HepG2 (cell line): ENCODE data around the gene ZNF821. TPM values are rescaled to one million over a fixed set of nuclear protein-coding genes. Genes with fewer than 3 reads are reported as not detected.

ENCODE experiments used
- ATAC-seq: fragments of 200-7000 bp; cut with Tn5 transposase; 3 replicates; pipeline ENCODE4 v1.9.1; 2020; ENCODE audit warnings: mild to moderate bottlenecking, moderate library complexity
- BruUV-seq: library from RNA; stranded (reverse); fragments of 400-500 nt; replicated peaks from 2 replicates; lab custom pipeline; 2021; lab: Mats Ljungman, UMichigan
- CTCF ChIA-PET: fragments of 300-600 bp; formaldehyde crosslinking; extraction: SDS; loops from one replicate; lab custom pipeline; 2021; ENCODE audit warnings: low total read pairs, inconsistent platforms, low intra/inter-chr PET ratio; lab: Yijun Ruan, JAX
- POLR2A ChIA-PET: fragments of 350-600 bp; sonication (Branson Sonifier 250); formaldehyde crosslinking; loops from one replicate; lab custom pipeline; 2020; ENCODE audit warnings: antibody characterized with exemption, inconsistent platforms; lab: Yijun Ruan, JAX
- DNase-seq: peaks from one replicate; pipeline ENCODE4 v3.0.0-alpha.2; 2015; ENCODE audit warnings: low spot score
- FAIRE-seq: peaks from 3 replicates; lab custom pipeline; 2011; peaks lifted over from hg19 to GRCh38; lab: Jason Lieb, UNC
- H2AFZ ChIP-seq: one replicate; pipeline ENCODE4 v1.6.1; 2011; ENCODE audit warnings: low read length, inconsistent platforms
- H3K27ac ChIP-seq: fragments of 300-600 bp; 3 replicates; pipeline ENCODE4 v1.8.0; 2011; ENCODE audit warnings: mixed run types, mild to moderate bottlenecking, mixed read lengths, low read length, inconsistent platforms; ENCODE audit not compliant: insufficient read depth; ENCODE audit errors: extremely low read length
- H3K27me3 ChIP-seq, 2 experiments: fragments of 200-600 bp in 1 of 2; 2 replicates in 1 of 2; 3 replicates in 1 of 2; pipeline versions ENCODE4 v1.6.0 to v1.8.0; 2011; ENCODE audit warnings: low read length in 2 of 2, mild to moderate bottlenecking in 2 of 2, moderate library complexity in 2 of 2, inconsistent platforms in 1 of 2; ENCODE audit not compliant: insufficient read depth in 2 of 2, control insufficient read depth in 1 of 2
- H3K36me3 ChIP-seq, 2 experiments: fragments of 200-600 bp in 1 of 2; replicated peaks in 1 of 2; 2 replicates in 1 of 2; 3 replicates in 1 of 2; pipeline versions ENCODE4 v1.5.1 to v1.8.0; 2011; ENCODE audit warnings: low read length in 2 of 2, inconsistent platforms in 1 of 2; ENCODE audit not compliant: insufficient read depth in 2 of 2, control insufficient read depth in 1 of 2
- H3K4me1 ChIP-seq: 2 replicates; pipeline ENCODE4 v1.5.1; 2012; ENCODE audit warnings: low read length, inconsistent platforms; ENCODE audit not compliant: insufficient read depth
- H3K4me2 ChIP-seq: 2 replicates; pipeline ENCODE4 v1.6.0; 2011; ENCODE audit warnings: low read depth, low read length, inconsistent platforms
- H3K4me3 ChIP-seq, 3 experiments: fragments of 200-600 bp in 1 of 3; sonication (generic), shearing (Covaris generic) in 1 of 3; replicated peaks in 1 of 3; 2 replicates each; pipeline ENCODE4 v1.5.1; 2011 to 2016; ENCODE audit warnings: low read length in 3 of 3, inconsistent platforms in 2 of 3, low read depth in 2 of 3, mild to moderate bottlenecking in 2 of 3, control low read depth in 1 of 3, mixed read lengths in 1 of 3; ENCODE audit not compliant: insufficient read depth in 1 of 3
- H3K79me2 ChIP-seq: one replicate; pipeline ENCODE4 v1.6.1; 2011; ENCODE audit warnings: low read length, inconsistent platforms; ENCODE audit not compliant: insufficient read depth
- H3K9ac ChIP-seq: 2 replicates; pipeline ENCODE4 v1.6.0; 2011; ENCODE audit warnings: mild to moderate bottlenecking, low read depth, low read length, inconsistent platforms; ENCODE audit not compliant: insufficient read depth
- H3K9me3 ChIP-seq: 2 replicates; pipeline ENCODE4 v1.5.1; 2012; ENCODE audit warnings: mild to moderate bottlenecking, low read length
- H4K20me1 ChIP-seq: 2 replicates; pipeline ENCODE4 v1.6.0; 2011; ENCODE audit warnings: inconsistent platforms, mild to moderate bottlenecking, low read length, moderate library complexity; ENCODE audit not compliant: insufficient read depth
- AHR ChIP-seq: IDR thresholded peaks from 2 replicates; pipeline ENCODE4 v1.6.1; 2018; ENCODE audit warnings: missing genetic modification reagents, missing compliant biosample characterization
- DMAP1 ChIP-seq: IDR thresholded peaks from 2 replicates; pipeline ENCODE4 v1.6.1; 2016
- HES4 ChIP-seq: sonication (generic); formaldehyde crosslinking; IDR thresholded peaks from 2 replicates; pipeline ENCODE4 v1.9.0; 2021; ENCODE audit warnings: mild to moderate bottlenecking, missing genetic modification reagents, borderline replicate concordance
- HNF4A ChIP-seq: sonication (generic); formaldehyde crosslinking; IDR thresholded peaks from 2 replicates; pipeline ENCODE4 v1.4.0; 2020; ENCODE audit warnings: missing genetic modification reagents
- MAFF ChIP-seq: IDR thresholded peaks from 2 replicates; pipeline ENCODE4 v1.6.1; 2011; ENCODE audit warnings: low read depth, low read length, improper control_type of control experiment
- MAFK ChIP-seq, 2 experiments: IDR thresholded peaks in 1 of 2; conservative IDR thresholded peaks in 1 of 2; 2 replicates each; pipeline ENCODE4 v1.6.1; 2011; ENCODE audit warnings: improper control_type of control experiment in 2 of 2, low read length in 2 of 2
- RORA ChIP-seq: sonication (generic); formaldehyde crosslinking; IDR thresholded peaks from 2 replicates; pipeline ENCODE4 v1.5.0; 2020; ENCODE audit warnings: mild to moderate bottlenecking, missing genetic modification reagents, moderate library complexity
- SAFB2 ChIP-seq: sonication (generic); formaldehyde crosslinking; IDR thresholded peaks from 2 replicates; pipeline ENCODE4 v1.5.1; 2020; ENCODE audit warnings: missing genetic modification reagents, low read depth, mild to moderate bottlenecking, borderline replicate concordance
- ZFX ChIP-seq: sonication (generic); formaldehyde crosslinking; IDR thresholded peaks from 2 replicates; pipeline ENCODE4 v1.4.0; 2020; ENCODE audit warnings: mild to moderate bottlenecking, low read depth, missing genetic modification reagents, moderate library complexity
- ZHX1 ChIP-seq: sonication (generic); formaldehyde crosslinking; IDR thresholded peaks from 2 replicates; pipeline ENCODE4 v1.8.1; 2022; ENCODE audit warnings: low read depth, mild to moderate bottlenecking, missing genetic modification reagents
- ZNF484 ChIP-seq: sonication (generic); formaldehyde crosslinking; IDR thresholded peaks from 2 replicates; pipeline ENCODE4 v1.5.1; 2020; ENCODE audit warnings: mild to moderate bottlenecking, low read depth, missing genetic modification reagents, borderline replicate concordance
- ZNF589 ChIP-seq: sonication (generic); formaldehyde crosslinking; conservative IDR thresholded peaks from 2 replicates; pipeline ENCODE4 v1.8.0; 2022; ENCODE audit warnings: mild to moderate bottlenecking, moderate library complexity, missing genetic modification reagents
- WGBS: methylation state at CpG from one replicate; pipeline ENCODE4 v1.1.6; 2017; ENCODE audit warnings: low lambda C conversion rate; 5-methylcytosine and 5-hydroxymethylcytosine counted together
- in situ Hi-C: cut with HindIII; loops from 2 replicates; pipeline ENCODE4 v1.10.0; 2017; ENCODE audit warnings: low pct_unique_long_range_greater_than_20kb; ENCODE audit not compliant: extremely low pct_ligation_motif_present
- intact Hi-C: fragments of 100-400 bp; cut with micrococcal nuclease; formaldehyde crosslinking; loops from one replicate; pipeline ENCODE4 v1.10.0; 2022; ENCODE audit not compliant: unreplicated experiment
- polyA plus RNA-seq, 8 experiments: library from polyadenylated mRNA; depleted of rRNA in 3 of 8; stranded (reverse) in 7 of 8; unstranded in 1 of 8; fragments of >200 nt; fragmentation: Illumina TruSeq in 4 of 8; extraction: Trizol in 4 of 8; gene quantifications; 2 replicates each; pipeline versions ENCODE4 v1.2.1 to v1.2.3, GENCODE V29; 2011 to 2016; ENCODE audit warnings: low read depth in 4 of 8, missing spikeins in 1 of 8, mixed read lengths in 1 of 8; ENCODE audit not compliant: insufficient read depth in 1 of 8
- total RNA-seq, 5 experiments: library from RNA; depleted of rRNA; stranded (reverse); fragments of >200 nt; fragmentation: Illumina TruSeq; extraction: Trizol; gene quantifications; 2 replicates each; pipeline ENCODE4 v1.2.3, GENCODE V29; 2016; ENCODE audit warnings: low read depth in 1 of 5

The ZNF821 gene
- total and polyA plus RNA-seq, 2 of the 13 experiments (the other 11 are each of a cell fraction or from before 2014, with no cell fraction given) = 7.0 to 9.1 TPM

DNA sequence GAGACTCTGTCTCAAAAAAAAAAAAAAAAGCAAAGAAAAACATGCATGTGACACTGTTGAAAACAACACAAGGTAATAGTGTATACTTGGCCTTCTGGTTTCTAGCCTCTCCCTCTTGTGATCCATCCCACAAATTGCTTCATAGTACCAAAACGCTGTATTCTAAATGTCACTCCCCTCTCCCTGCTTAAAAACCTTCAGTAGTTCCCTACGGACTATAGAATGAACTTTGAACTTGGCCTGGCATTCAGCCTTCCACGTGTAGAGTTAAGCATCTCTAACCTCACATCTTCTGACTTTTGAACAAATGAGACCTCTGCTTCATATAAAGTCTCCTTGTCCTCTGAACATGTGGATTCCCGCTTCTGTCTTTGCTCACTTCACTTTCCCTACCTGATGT lies 5.1 kb downstream of the ZNF821 start (continued):
- TF ChIP-seq ZFX (CRISPR knock-in tag) = 0 out of 2 replicates have a peak, but pooled peaks have one; percentile 23
- TF ChIP-seq HNF4A (CRISPR knock-in tag) = peak; percentile 70
- TF ChIP-seq DMAP1 (CRISPR knock-in tag) = peak; percentile 50; the same call in 1 of the 2 replicates
- no peak for TF ChIP-seq RORA
- TF ChIP-seq ZNF589 (CRISPR knock-in tag) = no peak

- no peak overlapping the region for H3K4me2 ChIP-seq
- no peak overlapping the region for H3K27ac ChIP-seq
- ATAC-seq (no peak), DNase-seq (no peak), FAIRE-seq (no peak)
- TF ChIP-seq MAFF (peak; percentile 56; the same call in 1 of the 2 replicates), SAFB2 (no peak), HES4 (CRISPR knock-in tag) (no peak), AHR (CRISPR knock-in tag) (no peak), ZHX1 (no peak), ZNF484 (CRISPR knock-in tag) (no peak), MAFK (conservative IDR thresholded peaks at IDR 0.05 in 1 of 2, IDR thresholded peaks at IDR 0.05 in 1 of 2; ENCODE audit: low read length in 2 of 2) (peak; percentile 50 to 81; a peak in 3 of 4 replicates)
- no peak overlapping the region for H3K9ac ChIP-seq
- H3K27me3 ChIP-seq = no peaks in the 10 kb centered on the region
- intact Hi-C loops (no loop called here), in situ Hi-C loops (no loop called here)
- no peaks in the 10 kb centered on the region for H3K9me3 ChIP-seq
- POLR2A ChIA-PET = no interaction called here
- BruUV-seq = no TSS peak
- no peak overlapping the region for H2AFZ ChIP-seq
- peaks cover 4 to 21% of the 10 kb centered on the region in 2 experiments for H3K36me3 ChIP-seq
- H3K79me2 ChIP-seq = no peaks in the 10 kb centered on the region
- H3K4me3 ChIP-seq = no peak overlapping the region
- 94% methylated on average over 4 of the region's 4 CpGs for WGBS
- peaks cover 1% of the 10 kb centered on the region for H3K4me1 ChIP-seq
- no peaks in the 10 kb centered on the region for H4K20me1 ChIP-seq
- CTCF ChIA-PET = no interaction called here
Observed at GRCh38 chr16:71873199-71873598, 10.8 kb downstream of the ZNF821 start.
